ENCODE data around the gene MAP3K20. TPM values are rescaled to one million over a fixed set of nuclear protein-coding genes. Genes with fewer than 3 reads are reported as not detected.

MAP3K20 gene
- polyA plus RNA-seq, 3 donors: 26.4 to 28.7 (median 27.3) TPM

- no peak for DNase-seq (ENCODE audit: extremely low read depth in 1 of 11, low read depth in 9 of 11, low spot score in 4 of 11)
These were observed 31.0 kb upstream of the MAP3K20 start for GRCh38 chr2:173044686-173045085.

GRCh38 chr2:173045181-173045580, 30.5 kb upstream of the MAP3K20 start:
- no peak for DNase-seq (ENCODE audit: extremely low read depth in 1 of 11, low read depth in 9 of 11, low spot score in 4 of 11)

GRCh38 chr2:173048522-173048896, 27.1 kb upstream of the MAP3K20 start:
- DNase-seq (ENCODE audit: extremely low read depth in 1 of 11, low read depth in 9 of 11, low spot score in 4 of 11): no peak

GRCh38 chr2:173048897-173049661, 26.6 kb upstream of the MAP3K20 start:
- DNase-seq (ENCODE audit: extremely low read depth in 1 of 11, low read depth in 9 of 11, low spot score in 4 of 11): no peak

- DNase-seq (ENCODE audit: extremely low read depth in 1 of 11, low read depth in 9 of 11, low spot score in 4 of 11): peak in 1 of 11 donors; percentile 12
These were observed 25.8 kb upstream of the MAP3K20 start for GRCh38 chr2:173049831-173050230.

GRCh38 chr2:173050684-173051083, 25.0 kb upstream of the MAP3K20 start:
- DNase-seq (ENCODE audit: extremely low read depth in 1 of 11, low read depth in 9 of 11, low spot score in 4 of 11): no peak

- no peak for DNase-seq (ENCODE audit: extremely low read depth in 1 of 11, low read depth in 9 of 11, low spot score in 4 of 11)
These were observed 24.0 kb upstream of the MAP3K20 start for GRCh38 chr2:173051463-173052215.

- no peak for DNase-seq (ENCODE audit: extremely low read depth in 1 of 11, low read depth in 9 of 11, low spot score in 4 of 11)
These were observed 22.5 kb upstream of the MAP3K20 start for GRCh38 chr2:173053043-173053699.

GRCh38 chr2:173054466-173054865, 21.2 kb upstream of the MAP3K20 start:
- DNase-seq (ENCODE audit: extremely low read depth in 1 of 11, low read depth in 9 of 11, low spot score in 4 of 11): no peak

- DNase-seq (ENCODE audit: extremely low read depth in 1 of 11, low read depth in 9 of 11, low spot score in 4 of 11): no peak
These were observed 18.8 kb upstream of the MAP3K20 start for GRCh38 chr2:173056705-173057364.

- no peak for DNase-seq (ENCODE audit: extremely low read depth in 1 of 11, low read depth in 9 of 11, low spot score in 4 of 11)
These were observed 17.5 kb upstream of the MAP3K20 start for GRCh38 chr2:173058097-173058496.

- DNase-seq (ENCODE audit: extremely low read depth in 1 of 11, low read depth in 9 of 11, low spot score in 4 of 11): no peak
These were observed 17.0 kb upstream of the MAP3K20 start for GRCh38 chr2:173058673-173059072.

- DNase-seq (ENCODE audit: extremely low read depth in 1 of 11, low read depth in 9 of 11, low spot score in 4 of 11): no peak
These were observed 16.4 kb upstream of the MAP3K20 start for GRCh38 chr2:173059292-173059691.

GRCh38 chr2:173059971-173060461, 15.6 kb upstream of the MAP3K20 start:
- no peak for DNase-seq (ENCODE audit: extremely low read depth in 1 of 11, low read depth in 9 of 11, low spot score in 4 of 11)

- DNase-seq (ENCODE audit: extremely low read depth in 1 of 11, low read depth in 9 of 11, low spot score in 4 of 11): no peak
These were observed 12.8 kb upstream of the MAP3K20 start for GRCh38 chr2:173062801-173063200.

GRCh38 chr2:173064151-173064805, 11.4 kb upstream of the MAP3K20 start:
- no peak for DNase-seq (ENCODE audit: extremely low read depth in 1 of 11, low read depth in 9 of 11, low spot score in 4 of 11)

- DNase-seq (ENCODE audit: extremely low read depth in 1 of 11, low read depth in 9 of 11, low spot score in 4 of 11): no peak
These were observed 8.6 kb upstream of the MAP3K20 start for GRCh38 chr2:173066887-173067676.

Data from renal cortex interstitium (tissue), 11 donors.